ENCODE data around the gene CACNG4. TPM values are rescaled to one million over a fixed set of nuclear protein-coding genes. Genes with fewer than 3 reads are reported as not detected.

Gene CACNG4
- total RNA-seq, 1 experiment from 2014 or later: 6.3 TPM

DNA sequence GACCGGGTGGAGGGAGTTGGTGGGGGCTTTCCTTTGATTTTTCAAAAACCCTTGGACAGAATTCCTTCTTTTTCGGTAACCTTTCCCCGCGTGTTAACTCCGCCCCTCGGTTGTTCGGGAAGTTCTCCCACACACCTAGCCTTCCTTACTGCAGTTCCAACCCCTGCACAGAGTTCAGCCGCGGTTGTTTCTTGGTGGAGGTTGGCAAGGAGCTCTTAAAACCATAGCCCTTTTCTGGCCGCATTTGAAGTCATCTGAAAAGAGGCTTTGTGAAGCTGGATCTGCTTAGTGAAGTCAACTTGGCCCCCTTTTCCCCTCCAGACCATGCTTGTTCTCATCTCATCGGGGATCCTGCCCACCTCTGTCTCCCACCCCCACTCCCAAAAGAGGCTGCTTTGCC is 1.8 kb downstream of the CACNG4 start:
- H4K5ac ChIP-seq (ENCODE audit: insufficient read length, low read depth, low read length): no peak overlapping the region
- peaks cover 18% of the 10 kb centered on the region; the same call in 1 of the 2 replicates for H3K27me3 ChIP-seq (ENCODE audit: insufficient read depth, low read length)
- H3K27me3 Mint-ChIP-seq (ENCODE audit: low read depth): peaks cover 78% of the 10 kb centered on the region
- no peak overlapping the region for H3K18ac ChIP-seq (ENCODE audit: insufficient read length, low read depth, low read length)
- peak overlapping the region; percentile 71 to 80 for H3K4me3 Mint-ChIP-seq
- TF ChIP-seq, protein P1, sequence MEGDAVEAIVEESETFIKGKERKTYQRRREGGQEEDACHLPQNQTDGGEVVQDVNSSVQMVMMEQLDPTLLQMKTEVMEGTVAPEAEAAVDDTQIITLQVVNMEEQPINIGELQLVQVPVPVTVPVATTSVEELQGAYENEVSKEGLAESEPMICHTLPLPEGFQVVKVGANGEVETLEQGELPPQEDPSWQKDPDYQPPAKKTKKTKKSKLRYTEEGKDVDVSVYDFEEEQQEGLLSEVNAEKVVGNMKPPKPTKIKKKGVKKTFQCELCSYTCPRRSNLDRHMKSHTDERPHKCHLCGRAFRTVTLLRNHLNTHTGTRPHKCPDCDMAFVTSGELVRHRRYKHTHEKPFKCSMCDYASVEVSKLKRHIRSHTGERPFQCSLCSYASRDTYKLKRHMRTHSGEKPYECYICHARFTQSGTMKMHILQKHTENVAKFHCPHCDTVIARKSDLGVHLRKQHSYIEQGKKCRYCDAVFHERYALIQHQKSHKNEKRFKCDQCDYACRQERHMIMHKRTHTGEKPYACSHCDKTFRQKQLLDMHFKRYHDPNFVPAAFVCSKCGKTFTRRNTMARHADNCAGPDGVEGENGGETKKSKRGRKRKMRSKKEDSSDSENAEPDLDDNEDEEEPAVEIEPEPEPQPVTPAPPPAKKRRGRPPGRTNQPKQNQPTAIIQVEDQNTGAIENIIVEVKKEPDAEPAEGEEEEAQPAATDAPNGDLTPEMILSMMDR (conservative IDR thresholded peaks at IDR 0.05): no peak
- H3T11ph ChIP-seq (ENCODE audit: low read length): no peak overlapping the region
- H3K79me1 ChIP-seq (ENCODE audit: insufficient read depth, low read depth, low read length, poor library complexity, severe bottlenecking): no peaks in the 10 kb centered on the region
- peaks cover 18% of the 10 kb centered on the region for H3K23me2 ChIP-seq (ENCODE audit: insufficient read length, low read depth, low read length, poor library complexity, severe bottlenecking)
- no peak overlapping the region for H2BK5ac ChIP-seq (ENCODE audit: insufficient read length, low read length)
- H4K20me1 ChIP-seq (ENCODE audit: control insufficient read depth, insufficient read depth, insufficient read length): no peaks in the 10 kb centered on the region
- no peaks in the 10 kb centered on the region; a peak in 1 of 7 replicates for H3K36me3 Mint-ChIP-seq (ENCODE audit: insufficient read depth in 1 of 3, low read depth in 3 of 3)
- no peak overlapping the region for H3K56ac ChIP-seq (ENCODE audit: insufficient read length, low read depth, low read length)
- no peak overlapping the region for H2BK12ac ChIP-seq (ENCODE audit: insufficient read length, low read depth, low read length)
- no peaks in the 10 kb centered on the region for H3K9me3 ChIP-seq (ENCODE audit: control insufficient read depth, low read depth, low read length)
- no peak overlapping the region for H3K9ac ChIP-seq (ENCODE audit: extremely low read depth, insufficient read length, low read length)
- H3K79me2 ChIP-seq (ENCODE audit: insufficient read depth, low read length): 0 out of 2 replicates have a peak, but pooled peaks cover 3% of the 10 kb centered on the region
- H3K4ac ChIP-seq (ENCODE audit: low read depth, low read length): no peak overlapping the region
- no peak overlapping the region for H4K91ac ChIP-seq (ENCODE audit: insufficient read length, low read depth, low read length)
- no peak overlapping the region for H3K27ac ChIP-seq (ENCODE audit: insufficient read length, low read depth, low read length)
- H3K4me1 ChIP-seq (ENCODE audit: insufficient read depth, low read length): peaks cover 2% of the 10 kb centered on the region; the same call in 1 of the 2 replicates
- H3K9me3 Mint-ChIP-seq: no peaks in the 10 kb centered on the region
- H3K27ac Mint-ChIP-seq: no peak overlapping the region; a peak in 1 of 7 replicates
- H4K8ac ChIP-seq (replicated peaks; ENCODE audit: insufficient read length, low read depth, low read length): no peak overlapping the region
- WGBS (ENCODE audit: extremely low coverage, insufficient read length, low lambda C conversion rate): no CpG with 5 or more reads among the region's 11 CpGs
- no peak overlapping the region for H2AK5ac ChIP-seq (ENCODE audit: insufficient read length, low read length)
- H3K14ac ChIP-seq (ENCODE audit: insufficient read depth, low read length): no peak overlapping the region
- H3K4me1 Mint-ChIP-seq: peaks cover 33 to 39% of the 10 kb centered on the region in 2 experiments
- no peak overlapping the region for H2AFZ ChIP-seq (ENCODE audit: low read length)
- H3K23ac ChIP-seq (ENCODE audit: insufficient read length, low read depth, low read length): no peak overlapping the region
- no peak overlapping the region for H2BK15ac ChIP-seq (ENCODE audit: low read depth, low read length)
- no peak for DNase-seq
- no peak overlapping the region for H2BK120ac ChIP-seq (ENCODE audit: low read depth, low read length, poor library complexity, severe bottlenecking)
- no peak overlapping the region for H2BK20ac ChIP-seq (ENCODE audit: low read depth, low read length, poor library complexity, severe bottlenecking)
- H3K4me2 ChIP-seq (ENCODE audit: insufficient read depth, insufficient read length, low read length): peak overlapping the region; percentile 77

All from H9 (cell line).